ENCODE results near the gene SLC25A6.
A peak's percentile ranks its signal among the peaks of the same experiment; 100 is the strongest.
"Not testable (repeated sequence)": the region's sequence is repeated elsewhere in the genome, so short reads cannot be mapped to it uniquely, and the experiment has no call there.

Gene SLC25A6

GRCh38 chrX:1419545-1420355 lies 27.8 kb upstream of the SLC25A6 start:
- H3K36me3 Mint-ChIP-seq: peaks cover 51% of the 10 kb centered on the region
- no peak for DNase-seq
- H3K27ac Mint-ChIP-seq: peak overlapping the region; percentile 1
- H3K4me3 Mint-ChIP-seq: no peak overlapping the region
- H3K4me1 Mint-ChIP-seq: no peaks in the 10 kb centered on the region
- CTCF ChIA-PET: no interaction called here
- H3K27me3 Mint-ChIP-seq: no peaks in the 10 kb centered on the region
- peaks cover 30% of the 10 kb centered on the region for H3K9me3 Mint-ChIP-seq

GRCh38 chrX:1418901-1419544 lies 27.1 kb upstream of the SLC25A6 start:
- CTCF ChIA-PET: no interaction called here
- Mint-ChIP-seq H3K4me3 (no peak overlapping the region), H3K27ac (no peak overlapping the region), H3K36me3 (peaks cover 48% of the 10 kb centered on the region), H3K27me3 (no peaks in the 10 kb centered on the region), H3K4me1 (no peaks in the 10 kb centered on the region), H3K9me3 (peaks cover 24% of the 10 kb centered on the region)
- no peak for DNase-seq

GRCh38 chrX:1417921-1418771 lies 26.2 kb upstream of the SLC25A6 start:
- H3K27ac Mint-ChIP-seq: no peak overlapping the region
- no peak for DNase-seq
- no peaks in the 10 kb centered on the region for H3K4me1 Mint-ChIP-seq
- H3K9me3 Mint-ChIP-seq: peaks cover 17% of the 10 kb centered on the region
- H3K4me3 Mint-ChIP-seq: no peak overlapping the region
- H3K36me3 Mint-ChIP-seq: peaks cover 47% of the 10 kb centered on the region
- H3K27me3 Mint-ChIP-seq: no peaks in the 10 kb centered on the region
- CTCF ChIA-PET: no interaction called here

- peaks cover 46% of the 10 kb centered on the region for H3K36me3 Mint-ChIP-seq
- H3K4me1 Mint-ChIP-seq: no peaks in the 10 kb centered on the region
- H3K27me3 Mint-ChIP-seq: no peaks in the 10 kb centered on the region
- no peak for DNase-seq
- CTCF ChIA-PET: no interaction called here
- H3K27ac Mint-ChIP-seq: no peak overlapping the region
- no peak overlapping the region for H3K4me3 Mint-ChIP-seq
- H3K9me3 Mint-ChIP-seq: peaks cover 10% of the 10 kb centered on the region
These were observed 25.2 kb upstream of the SLC25A6 start for GRCh38 chrX:1416965-1417760.

- H3K27ac Mint-ChIP-seq: no peak overlapping the region
- peaks cover 2% of the 10 kb centered on the region for H3K9me3 Mint-ChIP-seq
- H3K27me3 Mint-ChIP-seq: no peaks in the 10 kb centered on the region
- CTCF ChIA-PET: no interaction called here
- H3K4me1 Mint-ChIP-seq: no peaks in the 10 kb centered on the region
- H3K36me3 Mint-ChIP-seq: peaks cover 39% of the 10 kb centered on the region
- no peak overlapping the region for H3K4me3 Mint-ChIP-seq
- no peak for DNase-seq
These were observed 24.4 kb upstream of the SLC25A6 start for GRCh38 chrX:1416327-1416784.

- Mint-ChIP-seq H3K4me1 (no peaks in the 10 kb centered on the region), H3K4me3 (no peak overlapping the region), H3K36me3 (peaks cover 26% of the 10 kb centered on the region), H3K9me3 (no peaks in the 10 kb centered on the region), H3K27ac (no peak overlapping the region), H3K27me3 (no peaks in the 10 kb centered on the region)
- CTCF ChIA-PET: no interaction called here
- no peak for DNase-seq
These were observed 20.7 kb upstream of the SLC25A6 start for GRCh38 chrX:1412551-1413161.

- Mint-ChIP-seq H3K4me3 (no peak overlapping the region), H3K27me3 (no peaks in the 10 kb centered on the region), H3K36me3 (peaks cover 26% of the 10 kb centered on the region), H3K27ac (no peak overlapping the region), H3K9me3 (no peaks in the 10 kb centered on the region), H3K4me1 (no peaks in the 10 kb centered on the region)
- CTCF ChIA-PET: no interaction called here
- DNase-seq: no peak
These were observed 19.4 kb upstream of the SLC25A6 start for GRCh38 chrX:1411326-1411725.

- Mint-ChIP-seq H3K4me3 (no peak overlapping the region), H3K36me3 (peaks cover 5% of the 10 kb centered on the region), H3K9me3 (no peaks in the 10 kb centered on the region), H3K27me3 (no peaks in the 10 kb centered on the region), H3K27ac (no peak overlapping the region), H3K4me1 (no peaks in the 10 kb centered on the region)
- CTCF ChIA-PET: no interaction called here
- DNase-seq: no peak
These were observed 15.1 kb upstream of the SLC25A6 start for GRCh38 chrX:1407035-1407434.

GRCh38 chrX:1405769-1406168 lies 13.9 kb upstream of the SLC25A6 start:
- H3K27ac Mint-ChIP-seq, H3K4me1 Mint-ChIP-seq, DNase-seq, H3K36me3 Mint-ChIP-seq, CTCF ChIA-PET, H3K27me3 Mint-ChIP-seq, H3K9me3 Mint-ChIP-seq, H3K4me3 Mint-ChIP-seq: not testable (repeated sequence)

GRCh38 chrX:1403867-1404266 lies 12.0 kb upstream of the SLC25A6 start:
- not testable (repeated sequence) for H3K9me3 Mint-ChIP-seq

GRCh38 chrX:1403228-1403627 lies 11.3 kb upstream of the SLC25A6 start:
- no peaks in the 10 kb centered on the region for H3K4me1 Mint-ChIP-seq
- no peak overlapping the region for H3K4me3 Mint-ChIP-seq
- H3K27ac Mint-ChIP-seq: no peak overlapping the region
- H3K36me3 Mint-ChIP-seq: no peaks in the 10 kb centered on the region
- CTCF ChIA-PET: no interaction called here
- no peaks in the 10 kb centered on the region for H3K27me3 Mint-ChIP-seq
- DNase-seq: no peak
- H3K9me3 Mint-ChIP-seq: no peaks in the 10 kb centered on the region

More at GRCh38 chrX:1403867-1404266, 12.0 kb upstream of the SLC25A6 start:
- H3K27me3 Mint-ChIP-seq, H3K36me3 Mint-ChIP-seq, CTCF ChIA-PET, H3K4me3 Mint-ChIP-seq, H3K27ac Mint-ChIP-seq, DNase-seq, H3K4me1 Mint-ChIP-seq: not testable (repeated sequence)

- Mint-ChIP-seq H3K36me3 (peaks cover 3% of the 10 kb centered on the region), H3K4me3 (no peak overlapping the region), H3K4me1 (no peaks in the 10 kb centered on the region), H3K27ac (no peak overlapping the region), H3K27me3 (no peaks in the 10 kb centered on the region), H3K9me3 (no peaks in the 10 kb centered on the region)
- CTCF ChIA-PET: no interaction called here
- DNase-seq: no peak
These were observed 9.9 kb upstream of the SLC25A6 start for GRCh38 chrX:1401611-1402430.
